SK-N-SH treated with all-trans-retinoic acid at 6 μM for 48 hours (cell line): ENCODE measurements around the gene ABCA3.

Source experiments
- ATAC-seq: fragments of 200-7000 bp; cut with Tn5 transposase; 3 replicates; pipeline ENCODE4 v1.9.1; 2020; ENCODE audit warnings: mild to moderate bottlenecking, moderate library complexity
- ARNTL ChIP-seq: fragments of 450-650 bp; formaldehyde crosslinking; IDR thresholded peaks from 2 replicates; pipeline ENCODE4 v1.5.0; 2020; ENCODE audit warnings: low read depth, mild to moderate bottlenecking, moderate library complexity, borderline replicate concordance
- CSDC2 ChIP-seq: fragments of 250-450 bp; sonication (Bioruptor Pico); IDR thresholded peaks from 2 replicates; pipeline ENCODE4 v1.5.0; 2020; ENCODE audit warnings: mild to moderate bottlenecking, moderate library complexity
- ESRRG ChIP-seq: fragments of 250-450 bp; sonication (Bioruptor Pico); IDR thresholded peaks from 2 replicates; pipeline ENCODE4 v1.6.1; 2021; ENCODE audit warnings: mild to moderate bottlenecking
- GLIS3 ChIP-seq: fragments of 250-450 bp; sonication (Bioruptor Pico); IDR thresholded peaks from 2 replicates; pipeline ENCODE4 v1.5.0; 2020; ENCODE audit warnings: mild to moderate bottlenecking, moderate library complexity
- ISL1 ChIP-seq: fragments of 250-450 bp; sonication (Bioruptor Pico); IDR thresholded peaks from 2 replicates; pipeline ENCODE4 v2.1.2; 2022; ENCODE audit warnings: mild to moderate bottlenecking, moderate library complexity
- OSR1 ChIP-seq: fragments of 250-450 bp; sonication (Bioruptor Pico); IDR thresholded peaks from 2 replicates; pipeline ENCODE4 v1.8.0; 2022; ENCODE audit warnings: moderate library complexity, mild to moderate bottlenecking, inconsistent platforms
- RARB ChIP-seq: fragments of 250-450 bp; sonication (Bioruptor Pico); IDR thresholded peaks from 2 replicates; pipeline ENCODE4 v1.8.0; 2021; ENCODE audit warnings: mild to moderate bottlenecking, moderate library complexity
- SNAI2 ChIP-seq: fragments of 250-450 bp; sonication (Bioruptor Pico); IDR thresholded peaks from 2 replicates; pipeline ENCODE4 v1.5.0; 2020; ENCODE audit warnings: mild to moderate bottlenecking, moderate library complexity
- TCF4 ChIP-seq: fragments of 250-450 bp; sonication (Bioruptor Pico); IDR thresholded peaks from 2 replicates; pipeline ENCODE4 v1.8.0; 2021; ENCODE audit warnings: mild to moderate bottlenecking, moderate library complexity, borderline replicate concordance
- TOX ChIP-seq: fragments of 250-450 bp; sonication (Bioruptor Pico); IDR thresholded peaks from 2 replicates; pipeline ENCODE4 v1.8.0; 2021; ENCODE audit warnings: mild to moderate bottlenecking, moderate library complexity, borderline replicate concordance
- ZC3H10 ChIP-seq: fragments of 250-450 bp; sonication (Bioruptor Pico); IDR thresholded peaks from 2 replicates; pipeline ENCODE4 v1.5.1; 2021; ENCODE audit warnings: mild to moderate bottlenecking, moderate library complexity
- ZFP3 ChIP-seq: fragments of 250-450 bp; sonication (Bioruptor Pico); IDR thresholded peaks from 2 replicates; pipeline ENCODE4 v1.5.0; 2020; ENCODE audit warnings: mild to moderate bottlenecking, moderate library complexity
- ZFP30 ChIP-seq: fragments of 450-650 bp; formaldehyde crosslinking; IDR thresholded peaks from 2 replicates; pipeline ENCODE4 v1.5.0; 2022; ENCODE audit warnings: mild to moderate bottlenecking, moderate library complexity
- ZNF565 ChIP-seq: fragments of 450-650 bp; formaldehyde crosslinking; conservative IDR thresholded peaks from 2 replicates; pipeline ENCODE4 v1.5.0; 2020; ENCODE audit warnings: low read depth, mild to moderate bottlenecking, moderate library complexity
- ZNF70 ChIP-seq: fragments of 450-650 bp; formaldehyde crosslinking; IDR thresholded peaks from 2 replicates; pipeline ENCODE4 v1.5.0; 2020; ENCODE audit warnings: mild to moderate bottlenecking, moderate library complexity
- ZNF8 ChIP-seq: fragments of 450-650 bp; formaldehyde crosslinking; IDR thresholded peaks from 2 replicates; pipeline ENCODE4 v1.5.0; 2020; ENCODE audit warnings: mild to moderate bottlenecking, moderate library complexity
- TF ChIP-seq, protein P1 (sequence below): fragments of 250-450 bp; sonication (Bioruptor Pico); IDR thresholded peaks from 2 replicates; pipeline ENCODE4 v1.8.0; 2021; ENCODE audit warnings: low read depth, mild to moderate bottlenecking, moderate library complexity, borderline replicate concordance
- TF ChIP-seq, protein P2 (sequence below): fragments of 250-450 bp; sonication (Bioruptor Pico); IDR thresholded peaks from 2 replicates; pipeline ENCODE4 v1.5.1; 2021; ENCODE audit warnings: mild to moderate bottlenecking, moderate library complexity
- TF ChIP-seq, protein P3 (sequence below): fragments of 250-450 bp; sonication (Bioruptor Pico); IDR thresholded peaks from 2 replicates; pipeline ENCODE4 v1.5.1; 2020; ENCODE audit warnings: low read depth, mild to moderate bottlenecking, moderate library complexity
- TF ChIP-seq, protein P4 (sequence below): fragments of 250-450 bp; sonication (Bioruptor Pico); IDR thresholded peaks from 2 replicates; pipeline ENCODE4 v1.8.0; 2020; ENCODE audit warnings: mild to moderate bottlenecking, moderate library complexity, borderline replicate concordance

The ABCA3 gene

DNA sequence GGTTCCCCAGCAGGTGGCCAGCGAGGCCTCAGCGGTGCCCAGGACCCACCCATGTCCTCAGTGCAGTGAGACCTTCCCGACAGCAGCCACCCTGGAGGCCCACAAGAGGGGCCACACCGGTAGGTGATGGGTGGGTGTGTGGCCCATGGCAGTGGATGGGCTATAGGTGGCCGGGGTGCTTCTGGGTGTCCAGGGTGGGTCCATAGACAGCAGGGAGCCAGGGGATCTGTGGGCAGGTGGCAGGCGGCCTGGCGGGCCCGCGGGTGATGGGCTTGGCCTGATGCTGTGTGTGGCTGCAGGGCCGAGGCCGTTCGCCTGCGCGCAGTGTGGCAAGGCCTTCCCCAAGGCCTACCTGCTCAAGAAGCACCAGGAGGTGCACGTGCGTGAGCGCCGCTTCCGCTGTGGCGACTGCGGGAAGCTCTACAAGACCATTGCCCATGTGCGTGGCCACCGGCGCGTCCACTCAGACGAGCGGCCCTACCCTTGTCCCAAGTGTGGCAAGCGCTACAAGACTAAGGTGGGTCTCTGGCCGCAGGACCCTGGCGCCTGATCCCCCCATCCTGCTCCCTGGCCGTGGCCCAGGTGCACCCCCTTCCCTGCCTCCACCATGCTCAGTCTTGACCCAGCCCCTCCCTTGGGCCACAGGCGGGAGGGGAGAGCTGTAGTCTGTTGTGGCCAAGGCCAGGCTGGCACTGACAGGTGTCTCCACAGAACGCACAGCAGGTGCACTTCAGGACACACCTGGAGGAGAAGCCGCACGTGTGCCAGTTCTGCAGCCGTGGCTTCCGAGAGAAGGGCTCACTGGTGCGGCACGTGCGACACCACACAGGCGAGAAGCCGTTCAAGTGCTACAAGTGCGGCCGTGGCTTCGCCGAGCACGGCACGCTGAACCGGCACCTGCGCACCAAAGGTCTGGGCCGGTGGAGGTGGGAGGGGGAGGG is 106.4 kb downstream of the ABCA3 start:
- ATAC-seq = peak; percentile 4; the same call in 1 of the 3 replicates
- TF ChIP-seq, protein P1, sequence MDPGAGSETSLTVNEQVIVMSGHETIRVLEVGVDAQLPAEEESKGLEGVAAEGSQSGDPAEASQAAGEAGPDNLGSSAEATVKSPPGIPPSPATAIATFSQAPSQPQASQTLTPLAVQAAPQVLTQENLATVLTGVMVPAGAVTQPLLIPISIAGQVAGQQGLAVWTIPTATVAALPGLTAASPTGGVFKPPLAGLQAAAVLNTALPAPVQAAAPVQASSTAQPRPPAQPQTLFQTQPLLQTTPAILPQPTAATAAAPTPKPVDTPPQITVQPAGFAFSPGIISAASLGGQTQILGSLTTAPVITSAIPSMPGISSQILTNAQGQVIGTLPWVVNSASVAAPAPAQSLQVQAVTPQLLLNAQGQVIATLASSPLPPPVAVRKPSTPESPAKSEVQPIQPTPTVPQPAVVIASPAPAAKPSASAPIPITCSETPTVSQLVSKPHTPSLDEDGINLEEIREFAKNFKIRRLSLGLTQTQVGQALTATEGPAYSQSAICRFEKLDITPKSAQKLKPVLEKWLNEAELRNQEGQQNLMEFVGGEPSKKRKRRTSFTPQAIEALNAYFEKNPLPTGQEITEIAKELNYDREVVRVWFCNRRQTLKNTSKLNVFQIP (CRISPR knock-in tag) = no peak

DNA sequence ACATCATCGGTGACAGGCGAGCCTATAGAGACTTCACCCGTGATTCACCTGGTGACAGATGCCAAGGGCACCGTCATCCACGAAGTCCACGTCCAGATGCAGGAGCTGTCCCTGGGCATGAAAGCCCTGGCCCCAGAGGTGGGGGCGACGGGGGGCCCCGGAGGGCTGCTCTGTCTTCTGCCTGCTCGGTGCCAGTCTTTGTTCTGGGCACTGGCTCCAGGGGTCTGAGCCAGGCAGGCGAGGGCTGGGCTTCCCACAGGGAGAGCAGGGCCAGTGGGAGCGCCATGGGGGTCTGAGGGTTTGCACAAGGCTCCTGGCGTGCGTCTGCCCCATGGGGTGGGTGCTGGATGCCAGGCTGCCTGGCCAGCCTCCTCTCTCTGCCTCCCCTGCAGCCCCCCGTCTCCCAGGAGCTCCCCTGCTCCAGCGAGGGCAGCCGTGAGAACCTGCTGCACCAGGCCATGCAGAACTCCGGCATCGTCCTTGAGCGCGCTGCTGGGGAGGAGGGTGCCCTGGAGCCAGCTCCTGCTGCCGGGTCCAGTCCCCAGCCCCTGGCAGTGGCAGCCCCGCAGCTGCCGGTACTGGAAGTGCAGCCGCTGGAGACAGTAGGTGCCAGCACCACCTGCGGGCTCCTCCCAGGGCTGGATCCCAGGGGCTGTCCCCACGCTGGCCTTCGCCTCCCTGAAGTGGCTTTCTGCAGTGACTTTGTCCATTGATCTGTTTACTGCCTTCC is 107.3 kb downstream of the ABCA3 start:
- TF ChIP-seq, protein P2, sequence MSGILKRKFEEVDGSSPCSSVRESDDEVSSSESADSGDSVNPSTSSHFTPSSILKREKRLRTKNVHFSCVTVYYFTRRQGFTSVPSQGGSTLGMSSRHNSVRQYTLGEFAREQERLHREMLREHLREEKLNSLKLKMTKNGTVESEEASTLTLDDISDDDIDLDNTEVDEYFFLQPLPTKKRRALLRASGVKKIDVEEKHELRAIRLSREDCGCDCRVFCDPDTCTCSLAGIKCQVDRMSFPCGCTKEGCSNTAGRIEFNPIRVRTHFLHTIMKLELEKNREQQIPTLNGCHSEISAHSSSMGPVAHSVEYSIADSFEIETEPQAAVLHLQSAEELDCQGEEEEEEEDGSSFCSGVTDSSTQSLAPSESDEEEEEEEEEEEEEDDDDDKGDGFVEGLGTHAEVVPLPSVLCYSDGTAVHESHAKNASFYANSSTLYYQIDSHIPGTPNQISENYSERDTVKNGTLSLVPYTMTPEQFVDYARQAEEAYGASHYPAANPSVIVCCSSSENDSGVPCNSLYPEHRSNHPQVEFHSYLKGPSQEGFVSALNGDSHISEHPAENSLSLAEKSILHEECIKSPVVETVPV (CRISPR knock-in tag) = no peak
- TF ChIP-seq ZNF8 (CRISPR knock-in tag) (no peak), GLIS3 (CRISPR knock-in tag) (no peak), OSR1 (CRISPR knock-in tag) (no peak), ZNF565 (no peak), ARNTL (CRISPR knock-in tag) (no peak), CSDC2 (CRISPR knock-in tag) (no peak), TOX (CRISPR knock-in tag) (no peak), ZFP30 (no peak), TCF4 (CRISPR knock-in tag) (no peak), RARB (CRISPR knock-in tag) (no peak), ZNF70 (no peak), ZC3H10 (no peak), ZFP3 (no peak)
- TF ChIP-seq, protein P3, sequence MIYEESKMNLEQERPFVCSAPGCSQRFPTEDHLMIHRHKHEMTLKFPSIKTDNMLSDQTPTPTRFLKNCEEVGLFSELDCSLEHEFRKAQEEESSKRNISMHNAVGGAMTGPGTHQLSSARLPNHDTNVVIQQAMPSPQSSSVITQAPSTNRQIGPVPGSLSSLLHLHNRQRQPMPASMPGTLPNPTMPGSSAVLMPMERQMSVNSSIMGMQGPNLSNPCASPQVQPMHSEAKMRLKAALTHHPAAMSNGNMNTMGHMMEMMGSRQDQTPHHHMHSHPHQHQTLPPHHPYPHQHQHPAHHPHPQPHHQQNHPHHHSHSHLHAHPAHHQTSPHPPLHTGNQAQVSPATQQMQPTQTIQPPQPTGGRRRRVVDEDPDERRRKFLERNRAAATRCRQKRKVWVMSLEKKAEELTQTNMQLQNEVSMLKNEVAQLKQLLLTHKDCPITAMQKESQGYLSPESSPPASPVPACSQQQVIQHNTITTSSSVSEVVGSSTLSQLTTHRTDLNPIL (CRISPR knock-in tag) = no peak
- TF ChIP-seq, protein P4, sequence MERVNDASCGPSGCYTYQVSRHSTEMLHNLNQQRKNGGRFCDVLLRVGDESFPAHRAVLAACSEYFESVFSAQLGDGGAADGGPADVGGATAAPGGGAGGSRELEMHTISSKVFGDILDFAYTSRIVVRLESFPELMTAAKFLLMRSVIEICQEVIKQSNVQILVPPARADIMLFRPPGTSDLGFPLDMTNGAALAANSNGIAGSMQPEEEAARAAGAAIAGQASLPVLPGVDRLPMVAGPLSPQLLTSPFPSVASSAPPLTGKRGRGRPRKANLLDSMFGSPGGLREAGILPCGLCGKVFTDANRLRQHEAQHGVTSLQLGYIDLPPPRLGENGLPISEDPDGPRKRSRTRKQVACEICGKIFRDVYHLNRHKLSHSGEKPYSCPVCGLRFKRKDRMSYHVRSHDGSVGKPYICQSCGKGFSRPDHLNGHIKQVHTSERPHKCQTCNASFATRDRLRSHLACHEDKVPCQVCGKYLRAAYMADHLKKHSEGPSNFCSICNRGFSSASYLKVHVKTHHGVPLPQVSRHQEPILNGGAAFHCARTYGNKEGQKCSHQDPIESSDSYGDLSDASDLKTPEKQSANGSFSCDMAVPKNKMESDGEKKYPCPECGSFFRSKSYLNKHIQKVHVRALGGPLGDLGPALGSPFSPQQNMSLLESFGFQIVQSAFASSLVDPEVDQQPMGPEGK (CRISPR knock-in tag) = no peak
- no peak for ATAC-seq

DNA sequence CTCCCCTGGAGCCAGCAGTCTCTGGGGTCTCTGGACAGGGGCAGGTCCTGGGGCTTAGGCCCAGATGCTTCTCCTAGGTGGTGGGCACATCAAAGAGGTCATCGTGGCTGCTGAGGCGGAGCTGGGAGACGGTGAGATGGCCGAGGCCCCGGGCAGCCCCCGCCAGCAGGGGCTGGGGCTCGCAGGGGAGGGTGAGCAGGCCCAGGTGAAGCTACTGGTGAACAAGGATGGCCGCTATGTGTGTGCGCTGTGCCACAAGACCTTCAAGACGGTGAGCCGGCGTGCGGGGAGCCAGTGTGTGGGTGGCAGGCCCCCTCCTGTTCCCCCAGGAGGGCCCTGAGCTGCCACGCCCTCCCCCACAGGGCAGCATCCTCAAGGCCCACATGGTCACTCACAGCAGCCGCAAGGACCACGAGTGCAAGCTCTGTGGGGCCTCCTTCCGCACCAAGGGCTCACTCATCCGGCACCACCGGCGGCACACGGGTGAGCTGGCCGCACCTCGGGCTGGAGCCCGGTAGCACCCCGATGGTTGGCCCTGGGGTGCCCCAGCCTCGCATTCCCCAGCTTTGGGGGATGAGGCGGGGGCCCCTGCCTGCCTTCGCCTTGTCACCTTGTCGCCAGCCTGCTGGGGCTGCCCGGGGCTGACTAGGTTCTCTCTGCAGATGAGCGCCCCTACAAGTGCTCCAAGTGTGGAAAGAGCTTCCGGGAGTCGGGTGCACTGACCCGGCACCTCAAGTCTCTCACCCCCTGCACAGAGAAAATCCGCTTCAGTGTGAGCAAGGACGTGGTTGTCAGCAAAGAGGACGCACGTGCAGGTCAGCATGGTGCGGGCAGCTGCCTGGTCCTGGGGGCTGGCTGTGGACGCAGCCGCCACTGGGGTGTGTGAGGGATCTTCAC is 108.2 kb downstream of the ABCA3 start:
- ATAC-seq = no peak
- TF ChIP-seq ARNTL (CRISPR knock-in tag) (no peak), CSDC2 (CRISPR knock-in tag) (no peak), ZFP30 (no peak), SNAI2 (no peak), GLIS3 (CRISPR knock-in tag) (no peak), ZNF70 (no peak), ESRRG (CRISPR knock-in tag) (no peak), ISL1 (CRISPR knock-in tag) (no peak)
- TF ChIP-seq, protein P1 (CRISPR knock-in tag) = no peak
